ENCODE data around the gene PRKAG3. TPM values are rescaled to one million over a fixed set of nuclear protein-coding genes. Genes with fewer than 3 reads are reported as not detected.
"Not testable (repeated sequence)": the region's sequence is repeated elsewhere in the genome, so short reads cannot be mapped to it uniquely, and the experiment has no call there.

The PRKAG3 gene
- total RNA-seq, 1 experiment from 2014 or later, result not detected

GRCh38 chr2:218781691-218782527 is 49.7 kb downstream of the PRKAG3 start, which contains the start of gene CYP27A1:
CYP27A1 (plus strand) TSS chr2:218782147; CDS start chr2:218782183, 36 bp downstream.
- DNase-seq (ENCODE audit: low read depth), result peak; percentile 63

DNA sequence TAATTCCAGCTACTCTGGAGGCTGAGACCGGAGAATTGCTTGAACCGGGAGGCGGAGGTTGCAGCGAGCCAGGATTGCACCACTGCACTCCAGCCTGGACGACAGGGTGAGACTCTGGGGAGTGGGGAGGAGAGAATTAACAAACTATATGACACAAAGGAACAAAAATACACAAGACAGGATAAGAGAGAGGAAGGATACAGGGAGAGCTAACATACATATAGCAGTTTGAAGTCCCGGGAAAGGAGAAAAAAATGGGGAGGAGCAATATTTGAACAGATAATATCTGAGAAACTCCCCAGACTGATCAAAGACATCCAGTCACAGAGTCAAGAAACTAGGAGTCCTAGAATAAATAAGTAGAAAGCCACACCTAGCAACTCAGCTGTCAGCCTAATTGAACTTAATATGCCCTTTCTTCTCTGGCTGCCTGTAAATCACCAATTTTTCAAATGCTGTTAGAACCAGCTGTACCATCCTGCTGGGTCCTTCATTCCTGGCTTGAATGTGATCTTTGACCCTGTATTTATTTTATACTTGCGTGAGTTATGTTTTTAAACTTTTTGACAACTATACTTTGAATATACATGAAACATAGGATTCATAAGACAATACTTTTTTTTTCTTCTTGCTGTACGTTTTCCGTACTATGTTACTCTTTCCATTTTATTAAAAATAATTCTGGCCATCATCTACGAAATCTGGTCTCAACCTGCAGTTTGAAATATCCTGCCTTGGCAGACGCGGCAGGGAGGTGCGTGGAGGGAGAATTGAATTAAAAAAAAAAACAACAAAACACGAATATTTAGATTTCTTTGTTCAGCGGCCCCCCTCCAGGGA is 50.5 kb downstream of the PRKAG3 start:
- peak; percentile 37 for DNase-seq (ENCODE audit: low read depth)

DNA sequence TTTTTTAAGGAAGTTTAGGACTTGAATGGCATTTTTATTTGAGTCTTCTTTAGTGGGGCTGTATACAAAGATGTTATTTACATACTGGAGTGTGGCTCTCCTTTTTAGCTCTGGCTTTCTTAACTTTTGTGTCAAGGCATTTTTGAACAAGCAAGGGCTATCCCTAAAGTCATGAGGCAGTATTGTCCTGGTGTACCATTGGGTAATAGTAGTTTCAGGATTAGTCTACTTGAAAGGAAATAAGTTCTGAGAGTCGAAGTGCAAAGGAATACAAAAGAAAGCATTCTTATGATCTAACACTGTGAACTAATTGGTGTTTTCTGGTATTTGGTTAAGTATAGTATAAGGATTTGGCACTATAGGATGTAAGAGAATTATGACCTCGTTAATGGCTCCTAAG is 51.6 kb downstream of the PRKAG3 start:
- no peak for DNase-seq (ENCODE audit: low read depth)

DNA sequence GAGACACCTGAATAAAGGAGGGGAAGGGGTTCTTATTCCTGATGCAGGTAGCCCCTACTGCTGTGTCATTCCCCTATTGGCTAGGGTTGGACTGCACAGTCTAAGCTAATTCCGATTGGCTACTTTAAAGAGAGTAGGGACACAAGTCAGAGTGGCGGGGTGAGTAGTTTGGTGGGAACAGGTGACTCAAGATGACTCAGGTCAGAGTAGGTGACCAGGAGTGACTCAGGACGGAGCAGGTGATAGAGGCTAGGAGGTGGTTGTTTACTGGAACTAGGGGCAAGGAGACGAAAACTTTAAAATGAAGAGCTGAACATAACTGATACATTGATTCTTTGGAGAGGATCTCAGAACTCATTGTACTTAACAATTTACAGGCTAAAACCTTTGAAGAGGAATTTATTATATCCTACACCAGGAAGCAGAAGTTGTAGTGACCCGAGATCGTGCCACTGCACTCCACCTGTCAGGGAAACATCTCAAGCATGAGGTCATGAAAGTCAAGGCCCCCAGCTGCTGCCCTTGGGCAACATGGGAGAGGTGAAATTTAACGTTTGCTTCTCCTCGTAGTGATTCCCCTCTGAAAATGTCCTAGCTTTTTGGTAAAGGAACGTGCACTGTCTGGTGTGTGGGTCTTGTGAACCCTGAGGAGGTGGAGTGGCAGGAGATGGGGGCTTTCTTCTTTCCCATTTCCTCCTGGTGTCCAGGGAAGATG is 54.2 kb downstream of the PRKAG3 start:
- no peak for DNase-seq (ENCODE audit: low read depth)

DNA sequence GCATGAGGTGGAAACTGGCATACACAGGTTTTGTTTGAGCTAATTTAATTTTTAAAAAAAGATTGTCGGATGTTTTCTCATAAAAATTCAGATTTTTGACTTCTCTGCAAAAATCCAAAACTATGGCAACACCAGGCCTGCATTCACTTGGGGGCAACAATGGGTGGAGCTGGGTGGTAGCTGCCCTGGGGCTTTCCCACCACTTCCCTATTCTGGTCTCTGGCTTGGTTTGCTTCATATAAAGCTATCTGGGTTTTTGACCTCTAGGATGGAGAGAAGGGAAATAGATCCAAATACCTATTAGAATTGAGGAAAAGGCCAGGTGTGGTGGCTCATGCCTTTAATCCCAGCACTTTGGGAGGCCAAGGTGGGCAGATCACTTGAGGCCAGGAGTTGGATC is 55.1 kb downstream of the PRKAG3 start:
- no peak for DNase-seq (ENCODE audit: low read depth)

DNA sequence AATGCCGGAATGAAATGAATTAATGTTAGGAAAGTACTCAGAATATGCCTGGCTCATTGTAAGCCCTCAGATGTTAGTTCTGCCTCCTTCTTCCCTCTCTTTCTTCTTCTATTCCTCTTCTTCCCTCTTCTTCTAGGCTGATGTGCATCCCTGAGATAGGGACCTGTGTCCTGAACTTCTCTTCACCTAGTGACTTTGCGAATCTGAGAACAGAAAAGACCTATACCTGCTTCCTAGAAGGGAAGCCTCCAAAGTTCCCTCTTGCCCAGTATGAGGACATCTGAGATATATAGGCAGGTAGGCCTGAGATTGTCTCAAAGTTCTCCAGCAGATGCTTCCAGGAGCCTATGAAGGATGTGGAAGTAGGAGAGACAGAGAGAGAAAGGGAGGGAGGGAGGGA is 57.7 kb downstream of the PRKAG3 start:
- no peak for DNase-seq (ENCODE audit: low read depth)

DNA sequence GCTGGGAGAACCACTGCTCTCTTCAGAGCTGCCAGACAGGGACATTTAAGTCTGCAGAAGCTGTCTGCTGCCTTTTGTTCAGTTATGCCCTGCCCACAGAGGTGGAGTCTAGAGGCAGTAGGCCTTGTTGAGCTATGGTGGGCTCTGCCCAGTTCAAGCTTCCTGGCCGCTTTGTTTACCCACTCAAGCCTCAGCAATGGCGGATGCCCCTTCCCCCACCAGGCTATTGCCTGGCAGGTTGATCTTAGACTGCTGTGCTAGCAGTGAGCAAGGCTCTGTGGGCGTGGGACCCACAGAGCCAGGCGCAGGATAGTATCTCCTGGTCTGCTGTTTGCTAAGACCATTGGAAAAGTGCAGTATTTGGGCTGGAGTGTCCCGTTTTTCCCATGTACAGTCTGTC is 58.8 kb downstream of the PRKAG3 start:
- DNase-seq (ENCODE audit: low read depth), result not testable (repeated sequence)

Other genes with a start within 250 kb of the PRKAG3 start
- 8.5 and 10.2 TPM in 2 replicates for gene PLCD4, start 223.9 kb downstream of the PRKAG3 start, total RNA-seq (2014; rRNA removed; shearing (Covaris generic))
- gene ZNF142, start 172.2 kb downstream of the PRKAG3 start, total RNA-seq (2014; rRNA removed; shearing (Covaris generic)), result 11.3 and 13.6 TPM in 2 replicates
- gene BCS1L, start 172.1 kb downstream of the PRKAG3 start, total RNA-seq (2014; rRNA removed; shearing (Covaris generic)), result 47.0 and 49.8 TPM in 2 replicates
- gene RNF25, start 159.8 kb downstream of the PRKAG3 start, total RNA-seq (2014; rRNA removed; shearing (Covaris generic)), result 37.5 and 45.5 TPM in 2 replicates
- 15.6 and 20.7 TPM in 2 replicates for gene STK36, start 159.7 kb downstream of the PRKAG3 start, total RNA-seq (2014; rRNA removed; shearing (Covaris generic))
- gene TTLL4, start 121.0 kb downstream of the PRKAG3 start, total RNA-seq (2014; rRNA removed; shearing (Covaris generic)), result 17.5 and 28.7 TPM in 2 replicates
- 19.9 and 20.5 TPM in 2 replicates for gene CYP27A1, start 49.7 kb downstream of the PRKAG3 start, total RNA-seq (2014; rRNA removed; shearing (Covaris generic))
- gene WNT6, start 28.0 kb upstream of the PRKAG3 start, total RNA-seq (2014; rRNA removed; shearing (Covaris generic)), result 3.4 and 4.2 TPM in 2 replicates
- 0.72 and 1.4 TPM in 2 replicates for gene WNT10A, start 49.0 kb upstream of the PRKAG3 start, total RNA-seq (2014; rRNA removed; shearing (Covaris generic))
- gene CDK5R2, start 127.9 kb upstream of the PRKAG3 start, total RNA-seq (2014; rRNA removed; shearing (Covaris generic)), result 0.12 and 0.20 TPM in 2 replicates
- not detected in 2 replicates for gene FEV, start 153.4 kb upstream of the PRKAG3 start, total RNA-seq (2014; rRNA removed; shearing (Covaris generic))
- 0.20 TPM in 1 of 2 replicates, not detected in the other for gene CRYBA2, start 161.6 kb upstream of the PRKAG3 start, total RNA-seq (2014; rRNA removed; shearing (Covaris generic))
- gene CFAP65, start 209.7 kb upstream of the PRKAG3 start, total RNA-seq (2014; rRNA removed; shearing (Covaris generic)), result 0.10 and 0.12 TPM in 2 replicates
- gene IHH, start 229.1 kb upstream of the PRKAG3 start, total RNA-seq (2014; rRNA removed; shearing (Covaris generic)), result not detected in 2 replicates